C4-2B (cell line): ENCODE measurements around the gene ASAP2.

Experiments used
- ZFX ChIP-seq: fragments of 450-650 bp; IDR thresholded peaks from 2 replicates; pipeline ENCODE4 v1.6.1; 2017
- TF ChIP-seq, protein P1 (sequence below): fragments of 450-650 bp; conservative IDR thresholded peaks from 2 replicates; pipeline ENCODE4 v1.5.1; 2017; ENCODE audit warnings: mild to moderate bottlenecking

DNA sequence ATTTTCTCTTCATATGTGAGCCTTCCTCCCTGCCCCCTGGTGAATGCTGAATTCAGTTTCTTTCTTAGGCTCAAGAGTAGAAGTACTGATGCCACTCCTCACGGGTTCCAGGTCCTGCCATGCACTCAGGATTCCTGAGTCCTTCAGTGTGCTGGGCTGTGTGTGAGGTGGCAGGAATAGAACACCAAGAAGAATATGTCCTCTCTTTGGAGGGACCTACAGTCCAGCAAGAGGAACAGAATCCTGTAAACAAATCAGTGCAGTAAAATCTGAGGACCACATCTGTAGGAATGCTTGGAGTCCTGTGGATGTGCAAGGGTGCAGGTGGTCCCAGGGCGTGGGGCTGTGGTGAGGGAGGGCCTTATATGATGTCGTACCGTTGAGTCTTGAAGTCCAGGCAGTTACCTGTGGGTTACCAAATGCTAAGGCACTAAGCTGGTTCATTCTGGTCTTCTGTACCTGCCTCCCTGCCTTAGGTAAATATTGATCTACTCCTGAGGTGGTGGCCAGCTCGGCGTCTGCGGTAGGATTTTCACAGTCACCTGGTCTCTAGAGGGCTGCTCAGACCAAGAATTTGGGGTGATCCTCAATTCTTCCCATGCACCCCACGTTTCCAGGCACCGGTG lies 5.5 kb downstream of the ASAP2 start:
- TF ChIP-seq, protein P1, sequence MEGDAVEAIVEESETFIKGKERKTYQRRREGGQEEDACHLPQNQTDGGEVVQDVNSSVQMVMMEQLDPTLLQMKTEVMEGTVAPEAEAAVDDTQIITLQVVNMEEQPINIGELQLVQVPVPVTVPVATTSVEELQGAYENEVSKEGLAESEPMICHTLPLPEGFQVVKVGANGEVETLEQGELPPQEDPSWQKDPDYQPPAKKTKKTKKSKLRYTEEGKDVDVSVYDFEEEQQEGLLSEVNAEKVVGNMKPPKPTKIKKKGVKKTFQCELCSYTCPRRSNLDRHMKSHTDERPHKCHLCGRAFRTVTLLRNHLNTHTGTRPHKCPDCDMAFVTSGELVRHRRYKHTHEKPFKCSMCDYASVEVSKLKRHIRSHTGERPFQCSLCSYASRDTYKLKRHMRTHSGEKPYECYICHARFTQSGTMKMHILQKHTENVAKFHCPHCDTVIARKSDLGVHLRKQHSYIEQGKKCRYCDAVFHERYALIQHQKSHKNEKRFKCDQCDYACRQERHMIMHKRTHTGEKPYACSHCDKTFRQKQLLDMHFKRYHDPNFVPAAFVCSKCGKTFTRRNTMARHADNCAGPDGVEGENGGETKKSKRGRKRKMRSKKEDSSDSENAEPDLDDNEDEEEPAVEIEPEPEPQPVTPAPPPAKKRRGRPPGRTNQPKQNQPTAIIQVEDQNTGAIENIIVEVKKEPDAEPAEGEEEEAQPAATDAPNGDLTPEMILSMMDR = no peak
- no peak for TF ChIP-seq ZFX
